Articular chondrocyte of knee joint (primary cell): ENCODE results near the gene OR6Q1. TPM values are rescaled to one million over a fixed set of nuclear protein-coding genes. Genes with fewer than 3 reads are reported as not detected.

Experiments
- small RNA-seq: library from RNA; depleted of rRNA; stranded (forward); fragments of <200 nt; gene quantifications from one replicate; pipeline ENCODE3, GENCODE V24; 2012
- total RNA-seq: library from RNA; depleted of rRNA; stranded (reverse); fragments of >200 nt; gene quantifications from 2 replicates; pipeline ENCODE4 v1.2.3, GENCODE V29; 2012

Gene OR6Q1
- total RNA-seq = not detected in 2 replicates

GRCh38 chr11:58030653-58031052 is at the start of gene OR6Q1:
OR6Q1 (plus strand) TSS chr11:58030953; CDS start chr11:58030953, 0 bp downstream.

DNA sequence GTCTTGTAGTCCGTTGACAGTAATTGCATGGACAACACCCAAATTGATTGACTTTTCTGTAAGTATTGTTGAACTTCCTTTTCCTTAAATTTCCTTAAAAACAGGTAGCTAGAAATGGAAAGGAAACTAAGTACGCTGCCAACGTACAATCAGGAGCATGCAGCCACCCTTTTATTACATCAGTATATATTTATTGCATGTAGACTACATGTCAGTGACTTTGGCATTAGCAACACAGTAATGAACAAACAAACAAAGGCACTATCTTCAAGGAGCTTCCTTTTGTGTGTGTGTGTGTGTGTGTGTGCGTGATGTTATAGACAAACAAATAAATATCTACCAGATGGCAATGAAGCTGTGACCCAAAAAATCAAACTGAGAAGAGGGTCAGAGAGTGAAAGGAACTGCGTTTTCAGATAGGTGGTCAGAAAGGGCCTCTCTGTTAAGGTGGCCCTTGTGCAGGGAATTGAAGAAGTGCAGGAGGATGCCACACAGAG is 7.3 kb upstream of the OR6Q1 start, which contains the start of gene OR9Q1:
Gene OR9Q1 (plus strand): TSS at position 447 of the 497 bp plus-strand sequence. CDS start 155,564 bp downstream, outside the sequence.

Small RNAs within 50 kb of the gene (small RNA-seq; reads per million reads assigned to genes)
- not detected for gene RNU6-899P

Other genes with a start within 250 kb of the OR6Q1 start
- not detected in 2 replicates for gene OR9Q1, start 7.1 kb upstream of the OR6Q1 start, total RNA-seq
- not detected in 2 replicates for gene OR9I1, start 94.6 kb downstream of the OR6Q1 start, total RNA-seq
- gene OR9Q2, start 158.1 kb downstream of the OR6Q1 start, total RNA-seq = not detected in 2 replicates
- not detected in 2 replicates for gene OR1S2, start 173.2 kb downstream of the OR6Q1 start, total RNA-seq
- not detected in 2 replicates for gene OR1S1, start 181.8 kb downstream of the OR6Q1 start, total RNA-seq
- gene OR10Q1, start 198.0 kb downstream of the OR6Q1 start, total RNA-seq = not detected in 2 replicates
- not detected in 2 replicates for gene OR10W1, start 237.3 kb downstream of the OR6Q1 start, total RNA-seq